ENCODE results near the gene SRSF4.
A peak's percentile ranks its signal among the peaks of the same experiment; 100 is the strongest.

DNA sequence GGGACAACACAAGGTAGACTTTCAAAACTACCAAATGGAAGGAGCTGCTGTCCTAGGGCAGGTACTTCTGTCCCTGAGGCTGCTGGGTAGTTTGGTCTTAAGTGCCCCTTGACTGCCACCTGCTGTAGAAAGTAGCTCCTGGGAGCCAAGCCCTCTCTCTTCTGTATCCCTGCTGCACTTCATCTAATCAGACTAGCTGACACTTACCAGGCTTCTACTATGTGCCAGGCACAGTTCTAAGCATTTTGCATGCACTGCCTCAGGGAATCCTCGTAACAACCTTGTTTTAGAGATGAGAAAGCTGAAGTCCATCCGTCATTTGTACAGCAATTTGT, 15.9 kb upstream of the SRSF4 start:
- TF ChIP-seq, protein P1, sequence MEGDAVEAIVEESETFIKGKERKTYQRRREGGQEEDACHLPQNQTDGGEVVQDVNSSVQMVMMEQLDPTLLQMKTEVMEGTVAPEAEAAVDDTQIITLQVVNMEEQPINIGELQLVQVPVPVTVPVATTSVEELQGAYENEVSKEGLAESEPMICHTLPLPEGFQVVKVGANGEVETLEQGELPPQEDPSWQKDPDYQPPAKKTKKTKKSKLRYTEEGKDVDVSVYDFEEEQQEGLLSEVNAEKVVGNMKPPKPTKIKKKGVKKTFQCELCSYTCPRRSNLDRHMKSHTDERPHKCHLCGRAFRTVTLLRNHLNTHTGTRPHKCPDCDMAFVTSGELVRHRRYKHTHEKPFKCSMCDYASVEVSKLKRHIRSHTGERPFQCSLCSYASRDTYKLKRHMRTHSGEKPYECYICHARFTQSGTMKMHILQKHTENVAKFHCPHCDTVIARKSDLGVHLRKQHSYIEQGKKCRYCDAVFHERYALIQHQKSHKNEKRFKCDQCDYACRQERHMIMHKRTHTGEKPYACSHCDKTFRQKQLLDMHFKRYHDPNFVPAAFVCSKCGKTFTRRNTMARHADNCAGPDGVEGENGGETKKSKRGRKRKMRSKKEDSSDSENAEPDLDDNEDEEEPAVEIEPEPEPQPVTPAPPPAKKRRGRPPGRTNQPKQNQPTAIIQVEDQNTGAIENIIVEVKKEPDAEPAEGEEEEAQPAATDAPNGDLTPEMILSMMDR (IDR thresholded peaks at IDR 0.05; ENCODE audit: insufficient read depth, low read depth, low read length) = peak; percentile 34
- no peak for TF ChIP-seq EZH2 (IDR thresholded peaks at IDR 0.05; ENCODE audit: insufficient read depth, low read length)
